ENCODE measurements around the gene BTNL8.

- TF ChIP-seq CTCF (IDR thresholded peaks at IDR 0.05) (no peak), POLR2AphosphoS5 (IDR thresholded peaks at IDR 0.05) (no peak)
These were observed 45.7 kb upstream of the BTNL8 start for GRCh38 chr5:180853121-180853847.
